WTC11 (cell line): Measurements from ENCODE around the gene CSNK1G3. TPM values are rescaled to one million over a fixed set of nuclear protein-coding genes. Genes with fewer than 3 reads are reported as not detected.

ENCODE experiments used
- ATAC-seq: fragments of 200-7000 bp; cut with Tn5 transposase; 2 replicates; pipeline ENCODE4 v1.10.0; 2021; ENCODE audit warnings: mild to moderate bottlenecking, moderate library complexity
- CTCF ChIA-PET: fragments of 300-600 bp; sonication (Branson Sonifier 250); formaldehyde crosslinking; loops from one replicate; lab custom pipeline; 2021; ENCODE audit warnings: antibody characterized with exemption; lab: Charles Lee
- POLR2A ChIA-PET: fragments of 350-600 bp; sonication (Branson Sonifier 250); formaldehyde crosslinking; loops from one replicate; lab custom pipeline; 2021; ENCODE audit warnings: antibody characterized with exemption; lab: Charles Lee
- DNase-seq: peaks from one replicate; pipeline ENCODE4 v3.0.0; 2021; ENCODE audit warnings: low spot score
- H3K27ac Mint-ChIP-seq: 2 replicates; pipeline ENCODE4 v1.8.0; 2021; ENCODE audit warnings: mixed read lengths
- H3K27me3 Mint-ChIP-seq: 2 replicates; pipeline ENCODE4 v1.8.0; 2021; ENCODE audit warnings: low read depth, mild to moderate bottlenecking, moderate library complexity, mixed read lengths
- H3K36me3 Mint-ChIP-seq: 2 replicates; pipeline ENCODE4 v1.8.0; 2021; ENCODE audit warnings: mixed read lengths
- H3K4me1 Mint-ChIP-seq: 2 replicates; pipeline ENCODE4 v1.8.0; 2022; ENCODE audit warnings: mixed read lengths
- H3K4me3 Mint-ChIP-seq: 2 replicates; pipeline ENCODE4 v1.8.0; 2021; ENCODE audit warnings: mild to moderate bottlenecking, moderate library complexity, mixed read lengths
- H3K9me3 Mint-ChIP-seq: 2 replicates; pipeline ENCODE4 v1.8.0; 2021; ENCODE audit warnings: mixed read lengths
- AFF4 ChIP-seq: sonication (generic); formaldehyde crosslinking; IDR thresholded peaks from 2 replicates; pipeline ENCODE4 v1.8.1; 2023; ENCODE audit warnings: mild to moderate bottlenecking, missing genetic modification reagents, borderline replicate concordance
- ELF4 ChIP-seq: sonication (generic); formaldehyde crosslinking; IDR thresholded peaks from 2 replicates; pipeline ENCODE4 v1.8.1; 2022; ENCODE audit warnings: low read depth, mild to moderate bottlenecking, moderate library complexity, missing genetic modification reagents
- GRHL2 ChIP-seq: fragments of 250-450 bp; sonication (Bioruptor Pico); IDR thresholded peaks from 2 replicates; pipeline ENCODE4 v1.8.0; 2022; ENCODE audit warnings: mild to moderate bottlenecking, moderate library complexity; ENCODE audit not compliant: insufficient replicate concordance, severe bottlenecking
- GTF2I ChIP-seq: fragments of 250-450 bp; sonication (Bioruptor Pico); conservative IDR thresholded peaks from 2 replicates; pipeline ENCODE4 v1.4.0; 2021; ENCODE audit warnings: mild to moderate bottlenecking
- HMGXB4 ChIP-seq: sonication (generic); formaldehyde crosslinking; IDR thresholded peaks from 2 replicates; pipeline ENCODE4 v1.8.1; 2023; ENCODE audit warnings: mild to moderate bottlenecking, moderate library complexity, missing genetic modification reagents
- JAZF1 ChIP-seq: fragments of 250-450 bp; sonication (Bioruptor Pico); IDR thresholded peaks from 2 replicates; pipeline ENCODE4 v1.9.0; 2021; ENCODE audit warnings: moderate library complexity, mild to moderate bottlenecking, inconsistent platforms
- KAT7 ChIP-seq: sonication (generic); formaldehyde crosslinking; IDR thresholded peaks from 2 replicates; pipeline ENCODE4 v1.8.1; 2023; ENCODE audit warnings: missing genetic modification reagents, mild to moderate bottlenecking, borderline replicate concordance
- PREB ChIP-seq: sonication (generic); formaldehyde crosslinking; IDR thresholded peaks from 2 replicates; pipeline ENCODE4 v1.8.1; 2022; ENCODE audit warnings: mild to moderate bottlenecking, missing genetic modification reagents, moderate library complexity, borderline replicate concordance
- USF1 ChIP-seq: sonication (generic); formaldehyde crosslinking; IDR thresholded peaks from 2 replicates; pipeline ENCODE4 v1.8.0; 2022; ENCODE audit warnings: mild to moderate bottlenecking, missing genetic modification reagents
- USF2 ChIP-seq: sonication (generic); formaldehyde crosslinking; IDR thresholded peaks from 2 replicates; pipeline ENCODE4 v1.8.1; 2023; ENCODE audit warnings: mild to moderate bottlenecking, missing genetic modification reagents, moderate library complexity
- ZNF671 ChIP-seq: fragments of 250-450 bp; sonication (Bioruptor Pico); IDR thresholded peaks from 2 replicates; pipeline ENCODE4 v1.8.0; 2021; ENCODE audit warnings: mild to moderate bottlenecking
- total RNA-seq: library from RNA; stranded (reverse); gene quantifications from 3 replicates; pipeline ENCODE4 v1.2.3, GENCODE V29; 2021
- TF ChIP-seq, protein P1 (sequence below): sonication (generic); formaldehyde crosslinking; IDR thresholded peaks from 2 replicates; pipeline ENCODE4 v1.8.0; 2022; ENCODE audit warnings: missing genetic modification reagents
- TF ChIP-seq, protein P2 (sequence below): sonication (generic); formaldehyde crosslinking; IDR thresholded peaks from 2 replicates; pipeline ENCODE4 v1.8.1; 2023; ENCODE audit warnings: mild to moderate bottlenecking, missing genetic modification reagents, moderate library complexity
- TF ChIP-seq, protein P3 (sequence below): sonication (generic); formaldehyde crosslinking; IDR thresholded peaks from 2 replicates; pipeline ENCODE4 v1.8.1; 2022; ENCODE audit warnings: missing genetic modification reagents, borderline replicate concordance

Gene CSNK1G3
- total RNA-seq, 1 experiment from 2014 or later = 51.2 TPM

DNA sequence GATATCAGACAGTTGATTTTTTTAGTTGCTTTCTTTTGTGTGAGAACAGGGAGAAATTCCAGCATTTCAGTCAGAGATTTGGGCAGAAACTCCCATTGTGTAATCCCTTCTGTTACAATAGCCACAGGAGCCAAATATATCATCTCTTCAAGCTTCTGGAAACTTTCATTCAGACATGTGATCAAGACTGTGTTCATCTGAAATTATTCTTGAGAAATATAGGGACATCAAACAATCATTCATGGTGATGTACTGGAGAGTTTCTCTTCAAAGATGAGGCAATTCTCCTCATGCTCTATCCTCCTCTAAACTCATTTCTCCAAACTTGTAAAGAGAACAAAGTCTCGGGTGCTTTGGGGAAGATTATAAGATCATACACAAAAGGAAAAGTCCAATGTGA is 35.2 kb upstream of the CSNK1G3 start (continued):
- TF ChIP-seq, protein P1, sequence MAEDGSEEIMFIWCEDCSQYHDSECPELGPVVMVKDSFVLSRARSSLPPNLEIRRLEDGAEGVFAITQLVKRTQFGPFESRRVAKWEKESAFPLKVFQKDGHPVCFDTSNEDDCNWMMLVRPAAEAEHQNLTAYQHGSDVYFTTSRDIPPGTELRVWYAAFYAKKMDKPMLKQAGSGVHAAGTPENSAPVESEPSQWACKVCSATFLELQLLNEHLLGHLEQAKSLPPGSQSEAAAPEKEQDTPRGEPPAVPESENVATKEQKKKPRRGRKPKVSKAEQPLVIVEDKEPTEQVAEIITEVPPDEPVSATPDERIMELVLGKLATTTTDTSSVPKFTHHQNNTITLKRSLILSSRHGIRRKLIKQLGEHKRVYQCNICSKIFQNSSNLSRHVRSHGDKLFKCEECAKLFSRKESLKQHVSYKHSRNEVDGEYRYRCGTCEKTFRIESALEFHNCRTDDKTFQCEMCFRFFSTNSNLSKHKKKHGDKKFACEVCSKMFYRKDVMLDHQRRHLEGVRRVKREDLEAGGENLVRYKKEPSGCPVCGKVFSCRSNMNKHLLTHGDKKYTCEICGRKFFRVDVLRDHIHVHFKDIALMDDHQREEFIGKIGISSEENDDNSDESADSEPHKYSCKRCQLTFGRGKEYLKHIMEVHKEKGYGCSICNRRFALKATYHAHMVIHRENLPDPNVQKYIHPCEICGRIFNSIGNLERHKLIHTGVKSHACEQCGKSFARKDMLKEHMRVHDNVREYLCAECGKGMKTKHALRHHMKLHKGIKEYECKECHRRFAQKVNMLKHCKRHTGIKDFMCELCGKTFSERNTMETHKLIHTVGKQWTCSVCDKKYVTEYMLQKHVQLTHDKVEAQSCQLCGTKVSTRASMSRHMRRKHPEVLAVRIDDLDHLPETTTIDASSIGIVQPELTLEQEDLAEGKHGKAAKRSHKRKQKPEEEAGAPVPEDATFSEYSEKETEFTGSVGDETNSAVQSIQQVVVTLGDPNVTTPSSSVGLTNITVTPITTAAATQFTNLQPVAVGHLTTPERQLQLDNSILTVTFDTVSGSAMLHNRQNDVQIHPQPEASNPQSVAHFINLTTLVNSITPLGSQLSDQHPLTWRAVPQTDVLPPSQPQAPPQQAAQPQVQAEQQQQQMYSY (CRISPR knock-in tag) = no peak
- no peak for TF ChIP-seq JAZF1 (CRISPR knock-in tag)

- ChIA-PET POLR2A (no interaction called here), CTCF (no interaction called here)
- H3K36me3 Mint-ChIP-seq = no peaks in the 10 kb centered on the region
- no peaks in the 10 kb centered on the region for H3K9me3 Mint-ChIP-seq
- TF ChIP-seq GRHL2 (CRISPR knock-in tag) (no peak), GTF2I (CRISPR knock-in tag) (no peak), PREB (CRISPR knock-in tag) (no peak), KAT7 (no peak), USF1 (CRISPR knock-in tag) (no peak), AFF4 (CRISPR knock-in tag) (no peak), HMGXB4 (CRISPR knock-in tag) (no peak), ELF4 (no peak), ZNF671 (CRISPR knock-in tag) (no peak), USF2 (no peak)
- TF ChIP-seq, protein P2, sequence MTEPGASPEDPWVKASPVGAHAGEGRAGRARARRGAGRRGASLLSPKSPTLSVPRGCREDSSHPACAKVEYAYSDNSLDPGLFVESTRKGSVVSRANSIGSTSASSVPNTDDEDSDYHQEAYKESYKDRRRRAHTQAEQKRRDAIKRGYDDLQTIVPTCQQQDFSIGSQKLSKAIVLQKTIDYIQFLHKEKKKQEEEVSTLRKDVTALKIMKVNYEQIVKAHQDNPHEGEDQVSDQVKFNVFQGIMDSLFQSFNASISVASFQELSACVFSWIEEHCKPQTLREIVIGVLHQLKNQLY (CRISPR knock-in tag) = no peak
- TF ChIP-seq, protein P3, sequence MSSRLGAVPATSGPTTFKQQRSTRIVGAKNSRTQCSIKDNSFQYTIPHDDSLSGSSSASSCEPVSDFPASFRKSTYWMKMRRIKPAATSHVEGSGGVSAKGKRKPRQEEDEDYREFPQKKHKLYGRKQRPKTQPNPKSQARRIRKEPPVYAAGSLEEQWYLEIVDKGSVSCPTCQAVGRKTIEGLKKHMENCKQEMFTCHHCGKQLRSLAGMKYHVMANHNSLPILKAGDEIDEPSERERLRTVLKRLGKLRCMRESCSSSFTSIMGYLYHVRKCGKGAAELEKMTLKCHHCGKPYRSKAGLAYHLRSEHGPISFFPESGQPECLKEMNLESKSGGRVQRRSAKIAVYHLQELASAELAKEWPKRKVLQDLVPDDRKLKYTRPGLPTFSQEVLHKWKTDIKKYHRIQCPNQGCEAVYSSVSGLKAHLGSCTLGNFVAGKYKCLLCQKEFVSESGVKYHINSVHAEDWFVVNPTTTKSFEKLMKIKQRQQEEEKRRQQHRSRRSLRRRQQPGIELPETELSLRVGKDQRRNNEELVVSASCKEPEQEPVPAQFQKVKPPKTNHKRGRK (CRISPR knock-in tag) = no peak
- H3K27me3 Mint-ChIP-seq = no peaks in the 10 kb centered on the region
- no peak overlapping the region for H3K4me3 Mint-ChIP-seq
- no peak for ATAC-seq
- no peaks in the 10 kb centered on the region for H3K4me1 Mint-ChIP-seq
- H3K27ac Mint-ChIP-seq = no peak overlapping the region
- DNase-seq = no peak
These were observed 33.4 kb upstream of the CSNK1G3 start for GRCh38 chr5:123478546-123478945.
